Measurements from ENCODE around the gene CCND3.
A peak's percentile ranks its signal among the peaks of the same experiment; 100 is the strongest.

CCND3 gene

DNA sequence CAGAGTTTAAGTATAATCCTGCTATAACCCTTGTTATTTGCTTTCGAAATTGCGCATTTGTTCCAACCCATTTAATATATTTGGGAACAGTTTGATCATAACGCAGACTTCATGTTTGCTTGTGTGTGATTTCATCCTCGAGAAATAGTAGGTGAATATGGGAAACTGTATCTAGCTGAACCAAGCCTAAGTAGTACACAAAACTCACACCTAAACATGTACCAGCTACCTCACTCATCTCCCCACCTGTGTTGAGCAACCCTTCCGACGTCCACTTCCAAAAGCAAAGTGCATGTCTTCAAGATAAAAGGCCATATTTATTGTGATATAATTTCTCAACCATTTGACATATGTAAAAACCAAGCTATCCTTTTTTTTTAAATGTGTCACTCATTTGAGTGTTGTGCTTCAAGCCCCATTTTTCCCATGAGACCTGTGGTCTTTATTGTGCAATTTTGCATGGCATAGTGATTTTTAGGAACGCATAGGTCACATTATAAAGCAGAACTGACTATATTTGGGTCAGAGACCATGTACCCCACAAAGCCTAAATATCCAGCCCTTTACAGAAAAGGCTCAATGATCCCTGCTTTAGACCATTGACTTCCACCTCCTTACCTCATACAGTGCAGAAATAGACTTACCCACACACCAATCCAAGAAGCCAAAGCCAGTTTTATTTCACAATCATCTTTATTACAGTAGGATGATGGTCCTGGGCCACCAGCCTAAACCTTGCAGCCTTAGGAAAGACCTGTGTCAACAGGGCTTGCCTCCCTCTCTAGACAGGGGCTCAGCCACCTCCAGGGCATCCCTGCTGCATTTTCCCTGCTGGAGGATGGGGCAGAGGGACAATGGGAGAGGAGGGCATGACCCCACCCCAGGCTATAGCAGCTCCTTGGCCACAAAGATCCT, 7.1 kb downstream of the CCND3 start:
- Histone ChIP-seq H3K4me1 (ENCODE audit: insufficient read depth, low read length) (peaks cover 55% of the 10 kb centered on the region), H2AFZ (ENCODE audit: low read depth, low read length) (no peak overlapping the region), H3K27me3 (ENCODE audit: insufficient read depth, low read length, poor library complexity) (no peaks in the 10 kb centered on the region), H3K4me2 (ENCODE audit: insufficient read depth, low read length) (peak overlapping the region; percentile 82), H3K9me3 (ENCODE audit: insufficient read depth, low read length, severe bottlenecking) (no peaks in the 10 kb centered on the region), H3K4me3 (ENCODE audit: low read depth in 1 of 2, low read length in 2 of 2) (peak overlapping the region in 1 of 2 experiments; percentile 86; a peak in 2 of 4 replicates), H3K79me2 (ENCODE audit: insufficient read depth, low read length) (peaks cover 62% of the 10 kb centered on the region), H3K9ac (ENCODE audit: low read depth, low read length) (peak overlapping the region; percentile 99), H3K27ac (ENCODE audit: low read length) (peak overlapping the region; percentile 100), H3K36me3 (ENCODE audit: insufficient read depth, low read length) (peaks cover 96% of the 10 kb centered on the region), H4K20me1 (ENCODE audit: insufficient read depth, low read length) (peaks cover 28% of the 10 kb centered on the region)
- ATAC-seq (ENCODE audit: insufficient read depth, low read depth): no peak
- DNase-seq: no peak
- TF ChIP-seq, protein P1, sequence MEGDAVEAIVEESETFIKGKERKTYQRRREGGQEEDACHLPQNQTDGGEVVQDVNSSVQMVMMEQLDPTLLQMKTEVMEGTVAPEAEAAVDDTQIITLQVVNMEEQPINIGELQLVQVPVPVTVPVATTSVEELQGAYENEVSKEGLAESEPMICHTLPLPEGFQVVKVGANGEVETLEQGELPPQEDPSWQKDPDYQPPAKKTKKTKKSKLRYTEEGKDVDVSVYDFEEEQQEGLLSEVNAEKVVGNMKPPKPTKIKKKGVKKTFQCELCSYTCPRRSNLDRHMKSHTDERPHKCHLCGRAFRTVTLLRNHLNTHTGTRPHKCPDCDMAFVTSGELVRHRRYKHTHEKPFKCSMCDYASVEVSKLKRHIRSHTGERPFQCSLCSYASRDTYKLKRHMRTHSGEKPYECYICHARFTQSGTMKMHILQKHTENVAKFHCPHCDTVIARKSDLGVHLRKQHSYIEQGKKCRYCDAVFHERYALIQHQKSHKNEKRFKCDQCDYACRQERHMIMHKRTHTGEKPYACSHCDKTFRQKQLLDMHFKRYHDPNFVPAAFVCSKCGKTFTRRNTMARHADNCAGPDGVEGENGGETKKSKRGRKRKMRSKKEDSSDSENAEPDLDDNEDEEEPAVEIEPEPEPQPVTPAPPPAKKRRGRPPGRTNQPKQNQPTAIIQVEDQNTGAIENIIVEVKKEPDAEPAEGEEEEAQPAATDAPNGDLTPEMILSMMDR (IDR thresholded peaks at IDR 0.05; ENCODE audit: borderline replicate concordance, extremely low read depth, low read length, poor library complexity, severe bottlenecking): no peak
- no peak for TF ChIP-seq EZH2 (IDR thresholded peaks at IDR 0.05; ENCODE audit: borderline replicate concordance, low read depth, low read length, severe bottlenecking)

DNA sequence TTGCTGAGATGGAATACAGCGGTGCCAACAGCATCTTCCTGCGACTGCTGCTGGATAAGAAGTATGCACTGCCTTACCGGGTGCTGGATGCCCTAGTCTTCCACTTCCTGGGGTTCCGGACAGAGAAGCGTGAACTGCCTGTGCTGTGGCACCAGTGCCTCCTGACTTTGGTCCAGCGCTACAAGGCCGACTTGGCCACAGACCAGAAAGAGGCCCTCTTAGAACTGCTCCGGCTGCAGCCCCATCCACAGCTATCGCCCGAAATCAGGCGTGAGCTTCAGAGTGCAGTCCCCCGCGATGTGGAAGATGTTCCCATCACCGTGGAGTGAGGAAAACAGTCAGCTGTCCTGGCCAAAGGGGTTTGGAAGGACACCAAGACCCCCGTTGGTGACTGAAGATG, 9.2 kb downstream of the CCND3 start:
- ATAC-seq (ENCODE audit: insufficient read depth, low read depth) (no peak), DNase-seq (peak; percentile 29)
- no peaks in the 10 kb centered on the region for H3K9me3 ChIP-seq (ENCODE audit: insufficient read depth, low read length, severe bottlenecking)
- no peak for TF ChIP-seq EZH2 (IDR thresholded peaks at IDR 0.05; ENCODE audit: borderline replicate concordance, low read depth, low read length, severe bottlenecking)
- TF ChIP-seq, protein P1 (IDR thresholded peaks at IDR 0.05; ENCODE audit: borderline replicate concordance, extremely low read depth, low read length, poor library complexity, severe bottlenecking): no peak
- peaks cover 96% of the 10 kb centered on the region for H3K36me3 ChIP-seq (ENCODE audit: insufficient read depth, low read length)
- H4K20me1 ChIP-seq (ENCODE audit: insufficient read depth, low read length): peaks cover 33% of the 10 kb centered on the region
- H3K4me1 ChIP-seq (ENCODE audit: insufficient read depth, low read length): peaks cover 36% of the 10 kb centered on the region
- H3K4me3 ChIP-seq (ENCODE audit: low read depth in 1 of 2, low read length in 2 of 2): no peak overlapping the region
- H3K4me2 ChIP-seq (ENCODE audit: insufficient read depth, low read length): no peak overlapping the region
- no peak overlapping the region for H3K9ac ChIP-seq (ENCODE audit: low read depth, low read length)
- H3K79me2 ChIP-seq (ENCODE audit: insufficient read depth, low read length): peaks cover 62% of the 10 kb centered on the region
- no peaks in the 10 kb centered on the region for H3K27me3 ChIP-seq (ENCODE audit: insufficient read depth, low read length, poor library complexity)
- H2AFZ ChIP-seq (ENCODE audit: low read depth, low read length): no peak overlapping the region
- peak overlapping the region; percentile 100 for H3K27ac ChIP-seq (ENCODE audit: low read length)

DNA sequence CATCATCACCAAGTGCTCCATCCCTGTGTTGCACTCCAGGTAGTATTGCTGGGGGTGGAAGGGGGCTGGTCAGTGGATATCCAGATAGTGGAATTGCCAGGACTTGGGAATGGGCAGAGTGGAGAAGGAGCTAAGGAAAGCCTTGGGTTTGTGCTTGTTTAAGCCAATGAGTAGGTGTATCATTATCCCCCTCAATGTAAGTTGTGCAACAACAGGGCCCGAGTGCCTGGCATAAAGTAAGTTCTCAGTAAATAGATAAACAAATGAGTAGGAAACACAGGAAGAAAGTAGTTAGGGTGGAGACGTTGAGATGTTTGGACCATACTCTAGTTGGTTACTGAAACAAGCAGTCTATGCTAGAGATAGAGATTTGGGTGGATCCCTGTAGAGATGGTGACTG, 9.8 kb downstream of the CCND3 start:
- H3K9ac ChIP-seq (ENCODE audit: low read depth, low read length): no peak overlapping the region
- H3K4me2 ChIP-seq (ENCODE audit: insufficient read depth, low read length): no peak overlapping the region
- TF ChIP-seq, protein P1 (IDR thresholded peaks at IDR 0.05; ENCODE audit: borderline replicate concordance, extremely low read depth, low read length, poor library complexity, severe bottlenecking): no peak
- no peak for TF ChIP-seq EZH2 (IDR thresholded peaks at IDR 0.05; ENCODE audit: borderline replicate concordance, low read depth, low read length, severe bottlenecking)
- DNase-seq (no peak), ATAC-seq (ENCODE audit: insufficient read depth, low read depth) (no peak)
- no peak overlapping the region for H2AFZ ChIP-seq (ENCODE audit: low read depth, low read length)
- H3K27ac ChIP-seq (ENCODE audit: low read length): peak overlapping the region; percentile 100
- peaks cover 62% of the 10 kb centered on the region for H3K79me2 ChIP-seq (ENCODE audit: insufficient read depth, low read length)
- no peaks in the 10 kb centered on the region for H3K9me3 ChIP-seq (ENCODE audit: insufficient read depth, low read length, severe bottlenecking)
- peaks cover 96% of the 10 kb centered on the region for H3K36me3 ChIP-seq (ENCODE audit: insufficient read depth, low read length)
- H3K4me1 ChIP-seq (ENCODE audit: insufficient read depth, low read length): peaks cover 34% of the 10 kb centered on the region
- no peaks in the 10 kb centered on the region for H3K27me3 ChIP-seq (ENCODE audit: insufficient read depth, low read length, poor library complexity)
- H4K20me1 ChIP-seq (ENCODE audit: insufficient read depth, low read length): peaks cover 39% of the 10 kb centered on the region
- H3K4me3 ChIP-seq (ENCODE audit: low read depth in 1 of 2, low read length in 2 of 2): no peak overlapping the region

Measured in DND-41 (cell line).